ENCODE results near the gene KMT2B. TPM values are rescaled to one million over a fixed set of nuclear protein-coding genes. Genes with fewer than 3 reads are reported as not detected.
A peak's percentile ranks its signal among the peaks of the same experiment; 100 is the strongest.

KMT2B gene
- total and polyA plus RNA-seq, 9 of the 15 experiments (the other 6 are each of a cell fraction or from before 2014, with no cell fraction given) = 0.63 to 43.9 (median 8.1) TPM

DNA sequence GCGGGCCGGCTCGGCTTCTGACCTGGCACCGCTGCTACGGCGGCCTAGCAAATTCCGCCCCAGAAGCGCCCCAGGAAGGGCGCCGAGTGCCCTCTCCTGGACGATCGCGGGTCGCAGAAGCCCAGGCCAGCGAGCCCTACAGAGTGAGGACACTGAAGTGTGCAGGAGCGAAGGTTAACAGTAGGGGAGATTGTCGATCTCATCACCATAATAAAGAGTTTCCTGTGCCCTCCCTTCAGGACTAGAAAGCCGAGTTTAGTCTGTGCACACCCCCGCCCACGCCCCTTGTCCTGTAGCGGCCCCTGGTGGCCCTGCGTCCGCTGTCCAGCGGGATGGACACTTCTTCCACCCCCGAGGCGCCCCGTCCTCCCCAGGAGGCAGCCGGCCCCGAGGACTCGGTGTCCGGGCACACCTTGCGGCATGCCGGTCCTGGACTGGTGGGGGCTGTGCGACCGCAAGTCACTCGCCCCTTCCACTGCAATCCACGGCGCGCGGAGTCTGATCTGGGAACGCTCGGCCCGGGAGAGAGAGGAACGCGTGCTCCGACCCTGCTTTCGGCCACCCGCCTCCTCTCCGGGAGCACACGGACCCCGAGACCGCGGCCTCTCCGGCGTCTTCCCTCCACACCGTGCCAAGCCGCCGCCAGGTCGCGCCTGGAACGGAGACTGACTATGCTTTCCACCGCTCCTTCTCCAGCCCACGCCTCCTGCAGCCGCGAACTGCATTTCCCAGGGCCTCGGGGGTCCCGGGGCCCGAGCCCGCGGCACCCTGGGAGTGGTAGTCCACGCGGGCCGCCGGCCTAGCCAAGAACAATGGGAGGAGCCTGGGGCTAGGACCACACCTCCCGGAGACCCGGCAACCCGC is 770 bp upstream of the KMT2B start (continued):
- peak; percentile 62; the same call in 1 of the 2 replicates for TF ChIP-seq CBFB (CRISPR knock-in tag; IDR thresholded peaks at IDR 0.05)
- 0 out of 2 replicates have a peak, but pooled peaks have one; percentile 36 for TF ChIP-seq PML (IDR thresholded peaks at IDR 0.05; ENCODE audit: low read length)
- 0 out of 2 replicates have a peak, but pooled peaks have one; percentile 36 for TF ChIP-seq ARID1B (IDR thresholded peaks at IDR 0.05)
- TF ChIP-seq, protein P1, sequence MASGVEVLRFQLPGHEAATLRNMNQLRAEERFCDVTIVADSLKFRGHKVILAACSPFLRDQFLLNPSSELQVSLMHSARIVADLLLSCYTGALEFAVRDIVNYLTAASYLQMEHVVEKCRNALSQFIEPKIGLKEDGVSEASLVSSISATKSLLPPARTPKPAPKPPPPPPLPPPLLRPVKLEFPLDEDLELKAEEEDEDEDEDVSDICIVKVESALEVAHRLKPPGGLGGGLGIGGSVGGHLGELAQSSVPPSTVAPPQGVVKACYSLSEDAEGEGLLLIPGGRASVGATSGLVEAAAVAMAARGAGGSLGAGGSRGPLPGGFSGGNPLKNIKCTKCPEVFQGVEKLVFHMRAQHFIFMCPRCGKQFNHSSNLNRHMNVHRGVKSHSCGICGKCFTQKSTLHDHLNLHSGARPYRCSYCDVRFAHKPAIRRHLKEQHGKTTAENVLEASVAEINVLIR (CRISPR knock-in tag; IDR thresholded peaks at IDR 0.05) = no peak
- peak in 1 of 2 experiments; percentile 25; a peak in 1 of 4 replicates for TF ChIP-seq SIN3A (IDR thresholded peaks at IDR 0.05; ENCODE audit: borderline replicate concordance in 2 of 2, control insufficient read depth in 1 of 2, low read depth in 2 of 2, low read length in 2 of 2)
- peak; percentile 54; the same call in 1 of the 2 replicates for TF ChIP-seq TOE1 (IDR thresholded peaks at IDR 0.05; ENCODE audit: borderline replicate concordance)
- TF ChIP-seq TOE1 (CRISPR knock-in tag; IDR thresholded peaks at IDR 0.05; ENCODE audit: borderline replicate concordance, low read depth) = 0 out of 2 replicates have a peak, but pooled peaks have one; percentile 62
- TF ChIP-seq GABPA (tag; conservative IDR thresholded peaks at IDR 0.05; ENCODE audit: low read depth) = peak; percentile 88; the same call in 1 of the 2 replicates
- TF ChIP-seq, protein P2, sequence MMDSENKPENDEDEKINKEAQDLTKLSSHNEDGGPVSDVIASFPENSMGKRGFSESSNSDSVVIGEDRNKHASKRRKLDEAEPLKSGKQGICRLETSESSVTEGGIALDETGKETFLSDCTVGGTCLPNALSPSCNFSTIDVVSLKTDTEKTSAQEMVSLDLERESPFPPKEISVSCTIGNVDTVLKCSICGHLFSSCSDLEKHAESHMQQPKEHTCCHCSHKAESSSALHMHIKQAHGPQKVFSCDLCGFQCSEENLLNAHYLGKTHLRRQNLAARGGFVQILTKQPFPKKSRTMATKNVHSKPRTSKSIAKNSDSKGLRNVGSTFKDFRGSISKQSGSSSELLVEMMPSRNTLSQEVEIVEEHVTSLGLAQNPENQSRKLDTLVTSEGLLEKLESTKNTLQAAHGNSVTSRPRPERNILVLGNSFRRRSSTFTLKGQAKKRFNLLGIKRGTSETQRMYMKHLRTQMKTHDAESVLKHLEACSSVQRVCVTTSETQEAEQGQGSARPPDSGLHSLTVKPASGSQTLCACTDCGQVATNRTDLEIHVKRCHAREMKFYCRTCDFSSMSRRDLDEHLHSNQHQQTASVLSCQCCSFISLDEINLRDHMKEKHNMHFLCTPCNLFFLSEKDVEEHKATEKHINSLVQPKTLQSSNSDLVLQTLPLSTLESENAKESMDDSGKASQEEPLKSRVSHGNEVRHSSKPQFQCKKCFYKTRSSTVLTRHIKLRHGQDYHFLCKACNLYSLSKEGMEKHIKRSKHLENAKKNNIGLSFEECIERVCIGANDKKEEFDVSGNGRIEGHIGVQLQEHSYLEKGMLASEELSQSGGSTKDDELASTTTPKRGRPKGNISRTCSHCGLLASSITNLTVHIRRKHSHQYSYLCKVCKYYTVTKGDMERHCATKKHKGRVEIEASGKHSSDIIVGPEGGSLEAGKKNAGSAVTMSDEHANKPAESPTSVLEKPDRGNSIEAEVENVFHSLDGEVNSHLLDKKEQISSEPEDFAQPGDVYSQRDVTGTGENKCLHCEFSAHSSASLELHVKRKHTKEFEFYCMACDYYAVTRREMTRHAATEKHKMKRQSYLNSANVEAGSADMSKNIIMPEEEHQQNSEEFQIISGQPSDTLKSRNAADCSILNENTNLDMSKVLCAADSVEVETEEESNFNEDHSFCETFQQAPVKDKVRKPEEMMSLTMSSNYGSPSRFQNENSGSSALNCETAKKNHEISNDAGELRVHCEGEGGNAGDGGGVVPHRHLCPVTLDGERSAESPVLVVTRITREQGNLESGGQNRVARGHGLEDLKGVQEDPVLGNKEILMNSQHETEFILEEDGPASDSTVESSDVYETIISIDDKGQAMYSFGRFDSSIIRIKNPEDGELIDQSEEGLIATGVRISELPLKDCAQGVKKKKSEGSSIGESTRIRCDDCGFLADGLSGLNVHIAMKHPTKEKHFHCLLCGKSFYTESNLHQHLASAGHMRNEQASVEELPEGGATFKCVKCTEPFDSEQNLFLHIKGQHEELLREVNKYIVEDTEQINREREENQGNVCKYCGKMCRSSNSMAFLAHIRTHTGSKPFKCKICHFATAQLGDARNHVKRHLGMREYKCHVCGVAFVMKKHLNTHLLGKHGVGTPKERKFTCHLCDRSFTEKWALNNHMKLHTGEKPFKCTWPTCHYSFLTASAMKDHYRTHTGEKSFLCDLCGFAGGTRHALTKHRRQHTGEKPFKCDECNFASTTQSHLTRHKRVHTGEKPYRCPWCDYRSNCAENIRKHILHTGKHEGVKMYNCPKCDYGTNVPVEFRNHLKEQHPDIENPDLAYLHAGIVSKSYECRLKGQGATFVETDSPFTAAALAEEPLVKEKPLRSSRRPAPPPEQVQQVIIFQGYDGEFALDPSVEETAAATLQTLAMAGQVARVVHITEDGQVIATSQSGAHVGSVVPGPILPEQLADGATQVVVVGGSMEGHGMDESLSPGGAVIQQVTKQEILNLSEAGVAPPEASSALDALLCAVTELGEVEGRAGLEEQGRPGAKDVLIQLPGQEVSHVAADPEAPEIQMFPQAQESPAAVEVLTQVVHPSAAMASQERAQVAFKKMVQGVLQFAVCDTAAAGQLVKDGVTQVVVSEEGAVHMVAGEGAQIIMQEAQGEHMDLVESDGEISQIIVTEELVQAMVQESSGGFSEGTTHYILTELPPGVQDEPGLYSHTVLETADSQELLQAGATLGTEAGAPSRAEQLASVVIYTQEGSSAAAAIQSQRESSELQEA (IDR thresholded peaks at IDR 0.05; ENCODE audit: low read depth) = peak; percentile 72
- peak; percentile 87 for TF ChIP-seq ZNF143 (CRISPR knock-in tag; IDR thresholded peaks at IDR 0.05)
- TF ChIP-seq, protein P3, sequence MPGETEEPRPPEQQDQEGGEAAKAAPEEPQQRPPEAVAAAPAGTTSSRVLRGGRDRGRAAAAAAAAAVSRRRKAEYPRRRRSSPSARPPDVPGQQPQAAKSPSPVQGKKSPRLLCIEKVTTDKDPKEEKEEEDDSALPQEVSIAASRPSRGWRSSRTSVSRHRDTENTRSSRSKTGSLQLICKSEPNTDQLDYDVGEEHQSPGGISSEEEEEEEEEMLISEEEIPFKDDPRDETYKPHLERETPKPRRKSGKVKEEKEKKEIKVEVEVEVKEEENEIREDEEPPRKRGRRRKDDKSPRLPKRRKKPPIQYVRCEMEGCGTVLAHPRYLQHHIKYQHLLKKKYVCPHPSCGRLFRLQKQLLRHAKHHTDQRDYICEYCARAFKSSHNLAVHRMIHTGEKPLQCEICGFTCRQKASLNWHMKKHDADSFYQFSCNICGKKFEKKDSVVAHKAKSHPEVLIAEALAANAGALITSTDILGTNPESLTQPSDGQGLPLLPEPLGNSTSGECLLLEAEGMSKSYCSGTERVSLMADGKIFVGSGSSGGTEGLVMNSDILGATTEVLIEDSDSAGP (CRISPR knock-in tag; IDR thresholded peaks at IDR 0.05) = peak; percentile 23; the same call in 1 of the 2 replicates
- peak; percentile 88; the same call in 1 of the 2 replicates for TF ChIP-seq KLF13 (tag; IDR thresholded peaks at IDR 0.05; ENCODE audit: borderline replicate concordance, low read depth)
- peak; percentile 70; the same call in 1 of the 2 replicates for TF ChIP-seq PHF21A (IDR thresholded peaks at IDR 0.05; ENCODE audit: borderline replicate concordance, low read depth)
- TF ChIP-seq TBL1XR1 (IDR thresholded peaks at IDR 0.05; ENCODE audit: low read length in 2 of 2) = no peak; a peak in 1 of 4 replicates

Data from K562 (cell line).